CD4-positive, alpha-beta memory T cell (primary cell): ENCODE results near the gene TLCD4. TPM values are rescaled to one million over a fixed set of nuclear protein-coding genes. Genes with fewer than 3 reads are reported as not detected.

Experiments used
- CTCF ChIA-PET: fragments of 350-600 bp; sonication (Branson Sonifier 250); formaldehyde crosslinking; loops from one replicate; lab custom pipeline; 2021; ENCODE audit warnings: inconsistent platforms; ENCODE audit not compliant: partially characterized antibody; lab: Charles Lee
- POLR2A ChIA-PET: fragments of 350-600 bp; sonication (Branson Sonifier 250); formaldehyde crosslinking; loops from one replicate; lab custom pipeline; 2021; ENCODE audit not compliant: partially characterized antibody; lab: Charles Lee
- DNase-seq, 5 donors: peaks; one replicate each; pipeline versions ENCODE4 v3.0.0 to v3.0.0-alpha.2; 2020 to 2022; ENCODE audit warnings: mixed read lengths in 1 of 5
- H3K27ac ChIP-seq: one replicate; pipeline ENCODE4 v1.7.0; 2013; ENCODE audit warnings: low read depth, low read length
- H3K27me3 ChIP-seq: 2 replicates; pipeline ENCODE4 v1.7.0; 2013; ENCODE audit warnings: mild to moderate bottlenecking, low read length, moderate library complexity; ENCODE audit not compliant: insufficient read depth
- H3K36me3 ChIP-seq: 2 replicates; pipeline ENCODE4 v1.7.0; 2013; ENCODE audit warnings: mild to moderate bottlenecking, low read length, moderate library complexity; ENCODE audit not compliant: insufficient read depth
- H3K4me1 ChIP-seq: 2 replicates; pipeline ENCODE4 v1.7.0; 2013; ENCODE audit warnings: mild to moderate bottlenecking, low read length, moderate library complexity; ENCODE audit not compliant: insufficient read depth
- H3K4me3 ChIP-seq, 2 donors: one replicate each; pipeline ENCODE4 v1.7.0; 2013; ENCODE audit warnings: low read length in 2 of 2, mild to moderate bottlenecking in 1 of 2
- H3K9me3 ChIP-seq, 2 donors: one replicate each; pipeline ENCODE4 v1.7.0; 2013; ENCODE audit warnings: low read length in 2 of 2, control low read depth in 1 of 2; ENCODE audit not compliant: control insufficient read depth in 1 of 2
- H3K27ac Mint-ChIP-seq, 7 donors: one replicate each; pipeline ENCODE4 v1.8.0; 2020 to 2021; ENCODE audit warnings: mixed read lengths in 7 of 7, mild to moderate bottlenecking in 6 of 7, inconsistent platforms in 3 of 7, moderate library complexity in 3 of 7
- H3K27me3 Mint-ChIP-seq, 2 donors: one replicate each; pipeline ENCODE4 v1.8.0; 2020 to 2021; ENCODE audit warnings: mixed read lengths in 2 of 2
- H3K36me3 Mint-ChIP-seq, 2 donors: one replicate each; pipeline ENCODE4 v1.8.0; 2020 to 2021; ENCODE audit warnings: mixed read lengths in 2 of 2, inconsistent platforms in 1 of 2, mild to moderate bottlenecking in 1 of 2
- H3K4me1 Mint-ChIP-seq, 4 donors: one replicate each; pipeline ENCODE4 v1.8.0; 2020 to 2021; ENCODE audit warnings: mixed read lengths in 4 of 4, mild to moderate bottlenecking in 1 of 4
- H3K4me3 Mint-ChIP-seq, 8 donors: one replicate each; pipeline ENCODE4 v1.8.0; 2020 to 2021; ENCODE audit warnings: mixed read lengths in 8 of 8, mild to moderate bottlenecking in 7 of 8, moderate library complexity in 6 of 8, inconsistent platforms in 3 of 8
- H3K9me3 Mint-ChIP-seq, 8 donors: one replicate each; pipeline ENCODE4 v1.8.0; 2020 to 2021; ENCODE audit warnings: mixed read lengths in 8 of 8, mild to moderate bottlenecking in 5 of 8, inconsistent platforms in 3 of 8, moderate library complexity in 1 of 8
- intact Hi-C: fragments of 100-400 bp; cut with micrococcal nuclease; formaldehyde crosslinking; loops from one replicate; pipeline ENCODE4 v1.15.1; 2023
- polyA plus RNA-seq, 2 donors: library from polyadenylated mRNA; unstranded; fragments of 300-500 nt; fragmentation: Illumina TruSeq; gene quantifications; one replicate each; pipeline ENCODE4 v1.2.3, GENCODE V29; 2021
- total RNA-seq, 2 experiments: library from RNA; stranded (reverse); gene quantifications; one replicate each; pipeline ENCODE4 v1.2.3, GENCODE V29; 2021

Gene TLCD4
- total RNA-seq (under 1 TPM; 0.12 to 0.33 TPM), polyA plus RNA-seq (under 1 TPM; 0.18 to 0.64 TPM)

DNA sequence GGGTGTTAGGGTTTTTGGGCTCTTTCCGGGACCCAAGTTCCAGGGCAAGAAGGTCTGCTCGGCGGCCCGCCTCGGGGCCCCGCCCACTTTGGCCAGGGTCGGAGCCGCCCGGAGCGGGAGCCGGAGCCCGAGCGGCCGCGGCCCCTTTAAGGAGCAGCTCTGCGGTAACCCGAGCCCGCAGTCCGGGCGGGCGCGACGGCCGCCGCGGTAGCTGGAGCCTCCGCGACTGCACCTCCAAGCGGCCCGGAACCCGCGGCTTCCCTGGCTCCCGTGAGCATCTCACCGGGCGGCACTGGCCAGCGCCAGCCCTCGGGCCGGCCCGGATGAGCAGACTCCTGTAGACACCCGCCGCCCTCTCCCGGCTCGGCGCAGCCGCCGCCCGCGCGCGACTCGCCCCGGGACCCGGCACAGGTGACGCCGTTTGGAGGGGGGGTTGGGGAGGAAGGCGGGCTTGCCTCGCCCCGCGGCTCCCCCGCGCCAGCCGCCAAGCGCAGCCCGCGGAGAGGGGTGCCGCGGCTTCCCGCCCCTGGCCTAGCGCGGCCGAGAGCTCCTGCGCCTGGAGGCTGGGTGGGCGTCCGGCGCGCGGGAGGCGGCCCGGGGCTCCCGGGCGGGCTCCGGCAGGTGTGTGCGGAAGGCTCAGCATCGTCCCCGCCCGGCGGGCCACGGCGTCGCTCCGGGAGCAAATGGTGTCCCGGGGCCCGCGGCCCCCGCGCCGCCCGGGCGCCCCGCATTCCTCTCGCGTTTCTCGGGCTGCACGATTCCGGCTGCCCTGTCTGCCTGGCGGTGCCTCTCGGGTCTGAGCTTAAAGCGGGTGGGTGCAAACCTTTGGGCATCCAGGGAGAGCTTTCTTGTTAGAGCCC lies at the start of gene TLCD4:
TLCD4 (plus strand) TSS at position 149 of the 860 bp plus-strand sequence. CDS start 26,547 bp downstream, outside the sequence.
- intact Hi-C loops: loop anchor here (2.0 to 5.0 kb wide), 2 partner anchors 115 to 265 kb away; no protein-coding TSS in a partner anchor
- peaks cover 12% of the 10 kb centered on the region for H3K4me1 ChIP-seq
- DNase-seq: peak; percentile 43 to 50 (median 47)
- H3K27me3 ChIP-seq: peaks cover 21% of the 10 kb centered on the region
- Mint-ChIP-seq H3K4me1 (peaks cover 4 to 16% (median 9%) of the 10 kb centered on the region in 4 donors), H3K27me3 (peaks cover 19 to 37% of the 10 kb centered on the region in 2 donors), H3K4me3 (peak within 1 kb of the TSS; percentile 90 to 93 (median 93)), H3K9me3 (no peaks in the 10 kb centered on the region), H3K27ac (peak within 1 kb of the TSS in 6 of 7 donors; percentile 70 to 88 (median 80)), H3K36me3 (peaks cover 0 to 6% of the 10 kb centered on the region in 2 donors)
- CTCF ChIA-PET: interaction anchor here (0.7 to 2.1 kb wide), 7 partner anchors 11 to 116 kb away, joined by 3 to 7 read pairs (median 4); partner anchors contain the start of genes ALG14 and RWDD3
- H3K9me3 ChIP-seq: no peaks in the 10 kb centered on the region
- no peaks in the 10 kb centered on the region for H3K36me3 ChIP-seq
- POLR2A ChIA-PET: interaction anchor here (1.3 to 3.9 kb wide), 3 partner anchors 45 to 116 kb away, joined by 3 to 27 read pairs (median 7); partner anchors contain the start of genes ALG14 and RWDD3
- no peak within 1 kb of the TSS for H3K27ac ChIP-seq
- H3K4me3 ChIP-seq: peak within 1 kb of the TSS; percentile 43 to 53

- H3K27ac ChIP-seq: no peak overlapping the region
- peak overlapping the region in 1 of 7 donors; percentile 41 for H3K27ac Mint-ChIP-seq
- peaks cover 7 to 15% (median 12%) of the 10 kb centered on the region in 4 donors for H3K4me1 Mint-ChIP-seq
- H3K9me3 ChIP-seq: no peaks in the 10 kb centered on the region
- peaks cover 0 to under 1% of the 10 kb centered on the region in 2 donors for H3K27me3 Mint-ChIP-seq
- no peak overlapping the region for H3K4me3 Mint-ChIP-seq
- DNase-seq: no peak
- ChIA-PET CTCF (interaction anchor here (1.0 to 3.6 kb wide), 2 partner anchors 17 to 166 kb away, joined by 3 to 14 read pairs; partner anchors contain the start of gene RWDD3), POLR2A (no interaction called here)
- peaks cover 9% of the 10 kb centered on the region for H3K4me1 ChIP-seq
- H3K36me3 ChIP-seq: no peaks in the 10 kb centered on the region
- H3K4me3 ChIP-seq: no peak overlapping the region
- H3K27me3 ChIP-seq: no peaks in the 10 kb centered on the region
- peaks cover 19 to 33% of the 10 kb centered on the region in 2 donors for H3K36me3 Mint-ChIP-seq
- peaks cover 0 to 2% (median 0%) of the 10 kb centered on the region in 8 donors for H3K9me3 Mint-ChIP-seq
- intact Hi-C loops: no loop called here
These were observed 49.6 kb upstream of the TLCD4 start for GRCh38 chr1:95067568-95067967.

DNA sequence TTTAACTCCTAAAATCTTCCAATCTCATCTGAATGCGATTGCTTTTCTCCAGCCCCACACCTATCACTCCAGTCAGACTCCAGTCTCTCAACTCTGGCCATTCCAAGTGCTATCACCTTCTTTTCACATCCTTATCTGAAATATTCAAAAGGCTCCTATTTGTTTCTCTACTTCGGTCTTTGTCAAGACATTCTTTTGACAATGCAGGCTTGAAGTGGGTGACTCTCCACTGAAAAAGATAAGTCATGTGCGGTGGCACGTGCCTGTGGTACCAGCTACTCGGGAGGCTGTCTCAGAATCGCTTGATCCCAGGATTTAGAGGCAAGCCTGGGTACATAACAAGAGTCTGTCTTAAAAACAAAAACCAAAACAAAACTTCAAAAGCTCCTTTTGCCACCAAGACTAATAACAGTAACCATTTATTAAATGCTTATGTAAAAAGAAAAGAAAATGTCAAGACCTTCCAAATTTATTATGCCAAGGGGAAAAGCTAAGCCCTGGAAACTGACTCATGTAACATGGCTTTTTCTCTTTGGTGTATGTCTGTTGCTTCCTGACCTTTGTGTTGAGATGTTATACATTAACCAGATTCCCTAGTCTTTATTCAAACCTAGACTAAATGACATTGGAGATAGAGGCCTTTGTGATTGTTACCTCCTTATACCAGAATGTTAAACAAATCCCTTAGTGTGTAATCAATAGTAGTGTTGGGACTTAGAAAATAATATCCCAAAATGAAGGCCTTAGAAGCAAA lies 48.0 kb upstream of the TLCD4 start:
- Mint-ChIP-seq H3K9me3 (peaks cover 0 to 5% (median 0%) of the 10 kb centered on the region in 8 donors), H3K4me1 (peaks cover 12 to 21% (median 19%) of the 10 kb centered on the region in 4 donors), H3K4me3 (no peak overlapping the region), H3K36me3 (peaks cover 17 to 18% of the 10 kb centered on the region in 2 donors), H3K27me3 (peaks cover 0 to 3% of the 10 kb centered on the region in 2 donors), H3K27ac (no peak overlapping the region)
- H3K27me3 ChIP-seq: no peaks in the 10 kb centered on the region
- no peak overlapping the region for H3K27ac ChIP-seq
- peaks cover 14% of the 10 kb centered on the region for H3K4me1 ChIP-seq
- H3K9me3 ChIP-seq: no peaks in the 10 kb centered on the region
- intact Hi-C loops: no loop called here
- no peak overlapping the region for H3K4me3 ChIP-seq
- ChIA-PET CTCF (interaction anchor here (1.3 kb wide), 1 partner anchor 164 kb away, joined by 3 read pairs; no protein-coding TSS in a partner anchor), POLR2A (no interaction called here)
- H3K36me3 ChIP-seq: no peaks in the 10 kb centered on the region
- no peak for DNase-seq

DNA sequence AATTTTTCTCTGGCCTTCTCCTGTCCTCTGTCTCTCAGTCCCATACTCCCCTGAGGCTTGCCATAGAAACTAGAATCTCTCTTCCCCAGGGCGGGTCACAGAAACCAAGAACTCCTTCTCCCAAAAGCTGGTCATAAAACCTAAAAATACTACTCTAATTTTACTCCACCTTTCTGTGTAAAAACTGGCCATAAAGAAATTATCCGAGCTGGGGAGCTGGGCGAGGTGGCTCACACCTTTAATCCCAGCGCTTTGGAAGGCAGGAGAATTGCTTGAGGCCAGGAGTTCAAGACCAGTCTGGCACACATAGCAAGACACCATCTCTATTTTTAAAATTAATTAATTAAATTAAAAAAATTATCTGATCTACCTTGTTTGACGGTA lies 47.5 kb upstream of the TLCD4 start:
- ChIA-PET POLR2A (no interaction called here), CTCF (interaction anchor here (1.3 kb wide), 1 partner anchor 164 kb away, joined by 3 read pairs; no protein-coding TSS in a partner anchor)
- intact Hi-C loops: no loop called here
- H3K9me3 ChIP-seq: no peaks in the 10 kb centered on the region
- H3K4me3 ChIP-seq: no peak overlapping the region
- Mint-ChIP-seq H3K4me1 (peaks cover 12 to 21% (median 19%) of the 10 kb centered on the region in 4 donors), H3K36me3 (peaks cover 14% of the 10 kb centered on the region in 2 donors), H3K27ac (no peak overlapping the region), H3K4me3 (no peak overlapping the region), H3K9me3 (peaks cover 0 to 5% (median 0%) of the 10 kb centered on the region in 8 donors), H3K27me3 (peaks cover 0 to 3% of the 10 kb centered on the region in 2 donors)
- H3K27me3 ChIP-seq: no peaks in the 10 kb centered on the region
- peaks cover 14% of the 10 kb centered on the region for H3K4me1 ChIP-seq
- no peak for DNase-seq
- no peak overlapping the region for H3K27ac ChIP-seq
- no peaks in the 10 kb centered on the region for H3K36me3 ChIP-seq

GRCh38 chr1:95071539-95071938 lies 45.6 kb upstream of the TLCD4 start:
- H3K27ac Mint-ChIP-seq: peak overlapping the region in 3 of 7 donors; percentile 36 to 99 (median 96)
- peak overlapping the region in 7 of 8 donors; percentile 53 to 99 (median 98) for H3K4me3 Mint-ChIP-seq
- Histone ChIP-seq H3K4me3 (no peak overlapping the region), H3K4me1 (peaks cover 14% of the 10 kb centered on the region), H3K27me3 (no peaks in the 10 kb centered on the region), H3K27ac (no peak overlapping the region), H3K9me3 (no peaks in the 10 kb centered on the region), H3K36me3 (no peaks in the 10 kb centered on the region)
- intact Hi-C loops: no loop called here
- ChIA-PET CTCF (interaction anchor here (7.0 kb wide), 1 partner anchor 13 kb away, joined by 48 read pairs; no protein-coding TSS in a partner anchor), POLR2A (interaction anchor here (1.1 to 3.0 kb wide), 2 partner anchors 46 to 162 kb away, joined by 3 to 45 read pairs; partner anchors contain the start of genes RWDD3 and TLCD4)
- H3K4me1 Mint-ChIP-seq: peaks cover 12 to 21% (median 18%) of the 10 kb centered on the region in 4 donors
- H3K27me3 Mint-ChIP-seq: peaks cover 0 to 5% of the 10 kb centered on the region in 2 donors
- no peak for DNase-seq
- H3K36me3 Mint-ChIP-seq: peaks cover 6 to 10% of the 10 kb centered on the region in 2 donors
- peaks cover 0 to 5% (median 0%) of the 10 kb centered on the region in 8 donors for H3K9me3 Mint-ChIP-seq

DNA sequence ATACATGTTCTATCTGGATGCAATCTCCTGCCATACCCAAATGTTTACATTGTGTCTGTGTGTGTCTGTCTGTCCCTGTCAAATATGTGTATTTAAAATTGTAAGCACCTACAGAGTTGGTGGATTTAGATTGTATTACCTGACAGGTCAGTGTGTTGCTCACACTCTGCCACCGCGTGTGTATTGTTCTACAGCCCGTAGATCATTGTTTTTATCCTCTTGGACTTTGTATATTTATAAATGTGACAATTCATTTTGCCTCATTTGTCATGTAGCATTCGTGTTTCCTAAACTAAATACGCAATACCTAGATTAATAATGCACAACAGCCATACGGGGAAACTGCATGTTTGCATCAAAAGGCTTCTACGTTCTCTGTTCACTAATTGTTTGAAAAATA lies 45.0 kb upstream of the TLCD4 start:
- ChIA-PET CTCF (interaction anchor here (2.2 to 7.0 kb wide), 2 partner anchors 12 to 44 kb away, joined by 6 to 48 read pairs; no protein-coding TSS in a partner anchor), POLR2A (interaction anchor here (1.1 to 3.0 kb wide), 4 partner anchors 45 to 161 kb away, joined by 3 to 45 read pairs (median 5); partner anchors contain the start of genes RWDD3 and TLCD4)
- Mint-ChIP-seq H3K27ac (peak overlapping the region; percentile 96 to 99 (median 98)), H3K4me1 (peaks cover 12 to 21% (median 18%) of the 10 kb centered on the region in 4 donors), H3K27me3 (peaks cover 2 to 5% of the 10 kb centered on the region in 2 donors), H3K36me3 (peaks cover 6 to 10% of the 10 kb centered on the region in 2 donors), H3K9me3 (peaks cover 0 to 5% (median 0%) of the 10 kb centered on the region in 8 donors), H3K4me3 (peak overlapping the region; percentile 96 to 99 (median 98))
- intact Hi-C loops: loop anchor here (1.0 to 2.0 kb wide), 5 partner anchors 44 to 1891 kb away; partner anchors contain the start of genes ABCD3, CCDC18, GCLM and RWDD3
- peaks cover 14% of the 10 kb centered on the region for H3K4me1 ChIP-seq
- H3K36me3 ChIP-seq: no peaks in the 10 kb centered on the region
- H3K27me3 ChIP-seq: no peaks in the 10 kb centered on the region
- no peak for DNase-seq
- H3K9me3 ChIP-seq: no peaks in the 10 kb centered on the region
- H3K4me3 ChIP-seq: peak overlapping the region; percentile 93 to 96
- H3K27ac ChIP-seq: peak overlapping the region; percentile 83
